Cerebellar nuclear complex (tissue), 1 donor: ENCODE data around the gene CEMIP2.
A peak's percentile ranks its signal among the peaks of the same experiment; 100 is the strongest.
"Not testable (repeated sequence)": the region's sequence is repeated elsewhere in the genome, so short reads cannot be mapped to it uniquely, and the experiment has no call there.

Experiments used
- DNase-seq, 2 experiments: peaks; one replicate each; lab custom pipeline; 2025; lab: John Stamatoyannopoulos, UW

Gene CEMIP2, protein sequence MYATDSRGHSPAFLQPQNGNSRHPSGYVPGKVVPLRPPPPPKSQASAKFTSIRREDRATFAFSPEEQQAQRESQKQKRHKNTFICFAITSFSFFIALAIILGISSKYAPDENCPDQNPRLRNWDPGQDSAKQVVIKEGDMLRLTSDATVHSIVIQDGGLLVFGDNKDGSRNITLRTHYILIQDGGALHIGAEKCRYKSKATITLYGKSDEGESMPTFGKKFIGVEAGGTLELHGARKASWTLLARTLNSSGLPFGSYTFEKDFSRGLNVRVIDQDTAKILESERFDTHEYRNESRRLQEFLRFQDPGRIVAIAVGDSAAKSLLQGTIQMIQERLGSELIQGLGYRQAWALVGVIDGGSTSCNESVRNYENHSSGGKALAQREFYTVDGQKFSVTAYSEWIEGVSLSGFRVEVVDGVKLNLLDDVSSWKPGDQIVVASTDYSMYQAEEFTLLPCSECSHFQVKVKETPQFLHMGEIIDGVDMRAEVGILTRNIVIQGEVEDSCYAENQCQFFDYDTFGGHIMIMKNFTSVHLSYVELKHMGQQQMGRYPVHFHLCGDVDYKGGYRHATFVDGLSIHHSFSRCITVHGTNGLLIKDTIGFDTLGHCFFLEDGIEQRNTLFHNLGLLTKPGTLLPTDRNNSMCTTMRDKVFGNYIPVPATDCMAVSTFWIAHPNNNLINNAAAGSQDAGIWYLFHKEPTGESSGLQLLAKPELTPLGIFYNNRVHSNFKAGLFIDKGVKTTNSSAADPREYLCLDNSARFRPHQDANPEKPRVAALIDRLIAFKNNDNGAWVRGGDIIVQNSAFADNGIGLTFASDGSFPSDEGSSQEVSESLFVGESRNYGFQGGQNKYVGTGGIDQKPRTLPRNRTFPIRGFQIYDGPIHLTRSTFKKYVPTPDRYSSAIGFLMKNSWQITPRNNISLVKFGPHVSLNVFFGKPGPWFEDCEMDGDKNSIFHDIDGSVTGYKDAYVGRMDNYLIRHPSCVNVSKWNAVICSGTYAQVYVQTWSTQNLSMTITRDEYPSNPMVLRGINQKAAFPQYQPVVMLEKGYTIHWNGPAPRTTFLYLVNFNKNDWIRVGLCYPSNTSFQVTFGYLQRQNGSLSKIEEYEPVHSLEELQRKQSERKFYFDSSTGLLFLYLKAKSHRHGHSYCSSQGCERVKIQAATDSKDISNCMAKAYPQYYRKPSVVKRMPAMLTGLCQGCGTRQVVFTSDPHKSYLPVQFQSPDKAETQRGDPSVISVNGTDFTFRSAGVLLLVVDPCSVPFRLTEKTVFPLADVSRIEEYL (N-terminal part only)

DNA sequence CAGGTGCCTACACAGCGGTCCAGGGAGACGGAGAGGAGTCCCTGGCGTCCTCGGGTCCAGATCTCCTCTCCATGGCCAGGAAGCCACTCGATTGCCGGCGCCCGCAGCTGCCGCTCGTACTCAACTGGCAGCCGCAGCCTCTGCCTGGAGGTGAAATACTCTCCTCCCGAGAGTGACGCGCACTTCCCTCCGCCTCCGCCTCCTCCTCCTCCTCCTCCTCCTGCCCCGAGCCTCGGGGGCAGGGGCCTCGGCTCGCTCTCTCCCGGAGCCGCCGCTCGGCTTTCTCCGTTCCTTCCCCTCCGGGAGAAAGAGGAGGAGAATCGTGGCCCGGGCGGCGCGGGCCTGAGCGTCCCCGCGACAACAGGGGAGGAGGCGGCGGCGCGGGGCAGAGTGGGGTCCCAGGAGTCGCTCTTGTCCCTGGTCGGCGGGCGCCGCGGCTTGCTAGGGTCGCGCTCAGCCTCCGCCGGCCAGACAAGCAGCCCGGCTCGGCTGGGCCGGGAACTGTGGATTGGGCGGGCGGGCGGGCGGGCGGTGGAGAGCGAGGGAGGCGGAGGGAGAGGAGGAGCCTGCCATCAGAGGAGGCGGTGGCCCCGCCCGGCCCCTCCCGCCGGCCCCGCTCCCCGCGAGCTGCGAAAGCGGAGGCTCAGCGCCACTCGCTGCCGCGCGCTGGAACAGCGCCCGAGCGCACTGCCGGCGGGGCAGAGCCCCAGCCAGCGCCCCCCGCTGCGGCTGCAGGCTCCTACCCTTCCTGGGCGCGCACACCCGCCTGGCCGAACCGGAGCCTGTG, at the start of gene CEMIP2:
TSS of gene CEMIP2 (minus strand) at position 126 of the 787 bp plus-strand sequence. CDS start 18,140 bp downstream, outside the sequence.
- DNase-seq: peak; percentile 26 to 49

DNA sequence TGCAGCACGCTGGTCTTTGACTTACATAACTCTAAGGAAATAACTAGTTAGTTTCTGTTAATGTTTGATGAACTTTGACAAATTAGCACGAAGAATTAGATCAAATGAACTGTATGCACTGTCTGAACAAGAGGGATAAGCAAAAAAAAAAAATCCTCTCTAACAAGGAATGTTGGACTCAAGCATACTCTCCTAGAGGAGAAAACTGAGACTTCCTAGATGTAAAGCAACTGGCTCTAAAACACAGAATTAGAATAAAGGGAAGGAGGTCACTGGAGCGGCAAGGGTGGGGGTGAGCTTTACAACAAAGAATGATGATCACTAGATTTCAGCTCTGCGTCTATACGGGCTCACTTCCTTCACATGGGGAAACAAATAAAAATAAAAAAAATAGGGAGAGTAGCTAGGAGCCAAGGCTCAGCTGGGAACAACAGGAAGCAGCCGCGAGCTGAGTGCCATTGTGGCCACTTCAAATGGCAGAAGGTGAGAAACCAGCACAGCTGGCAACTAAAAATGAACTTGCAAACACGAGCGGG, 48.7 kb upstream of the CEMIP2 start:
- DNase-seq: no peak

DNA sequence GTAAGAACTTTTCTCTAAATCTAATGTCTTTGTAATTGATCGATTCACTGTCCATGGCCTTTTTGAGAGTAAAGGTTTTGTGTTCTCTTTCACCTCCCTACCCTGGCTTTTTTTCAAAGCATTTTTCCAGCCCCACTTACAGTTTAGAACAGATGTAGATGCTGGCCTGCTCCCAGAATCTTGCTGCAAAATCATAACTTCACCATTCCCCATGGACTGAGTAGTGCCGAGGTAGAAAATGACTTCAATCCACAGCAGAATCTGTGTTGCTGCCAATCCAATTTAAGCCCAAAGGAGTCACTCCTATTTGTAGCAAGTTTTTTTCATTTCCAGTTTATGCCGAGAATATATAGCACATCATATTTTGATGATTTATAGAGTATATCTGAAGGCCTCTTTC, 46.5 kb upstream of the CEMIP2 start:
- DNase-seq: no peak

DNA sequence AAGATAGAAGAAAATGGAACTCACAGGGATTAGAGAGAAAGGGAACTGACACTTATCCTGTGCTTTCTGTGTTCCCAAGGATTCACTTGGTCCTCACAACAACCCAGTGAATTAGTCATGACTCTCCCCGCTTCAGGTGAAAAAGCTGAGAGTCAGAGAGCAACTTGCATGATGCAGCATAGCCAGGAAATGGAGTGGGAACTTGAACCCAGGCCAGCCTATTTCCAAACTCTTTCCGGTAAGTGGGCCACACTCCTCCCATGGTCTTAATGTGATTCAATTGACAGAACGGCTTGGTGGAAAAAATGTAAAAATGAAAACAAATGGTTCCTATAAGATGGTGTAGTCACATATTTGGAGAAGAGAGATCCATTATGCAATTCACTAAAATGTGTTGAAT, 45.9 kb upstream of the CEMIP2 start:
- DNase-seq: no peak

DNA sequence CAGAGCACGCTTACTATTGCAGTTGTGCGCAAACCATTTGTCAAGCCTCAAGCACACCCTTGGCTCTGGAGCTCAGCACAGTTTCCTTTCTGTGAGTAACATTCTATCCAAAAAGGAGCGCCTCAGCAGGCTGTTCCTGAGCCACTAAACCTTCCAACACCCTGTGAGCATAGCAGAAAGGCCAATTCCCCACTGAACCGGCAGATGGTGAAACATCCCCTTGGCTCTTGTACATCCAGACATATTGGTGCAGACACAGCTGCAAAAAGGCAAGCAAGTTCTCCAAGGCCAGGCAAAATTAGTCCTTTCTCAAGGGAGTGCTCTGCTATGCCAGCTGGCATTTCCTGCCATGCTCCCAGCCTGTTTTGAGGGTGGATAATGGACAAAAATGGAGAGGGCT, 44.1 kb upstream of the CEMIP2 start:
- DNase-seq: peak in 1 of 2 experiments; percentile 17

- DNase-seq: no peak
Measured at GRCh38 chr9:71808068-71808467, 39.8 kb upstream of the CEMIP2 start.

DNA sequence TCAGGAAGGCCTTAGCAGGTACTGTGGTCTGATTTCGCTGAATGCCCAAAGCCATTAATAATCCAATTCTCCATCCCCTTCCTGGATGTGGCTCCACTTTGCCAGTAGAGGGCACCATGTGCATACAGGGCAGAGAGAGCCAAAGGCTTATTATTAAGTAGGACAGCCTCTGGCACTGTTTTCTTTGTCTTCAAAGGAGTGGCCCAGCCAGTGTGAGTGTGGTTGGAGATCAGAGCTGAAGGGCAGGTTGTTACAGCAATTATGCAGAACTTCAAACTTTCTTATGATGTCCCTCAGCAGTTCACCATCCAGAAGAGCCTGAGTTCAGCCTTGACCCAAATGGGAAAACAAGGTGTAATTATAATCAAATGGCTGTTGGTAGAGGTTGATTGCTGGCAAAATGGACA, 38.6 kb upstream of the CEMIP2 start:
- no peak for DNase-seq

DNA sequence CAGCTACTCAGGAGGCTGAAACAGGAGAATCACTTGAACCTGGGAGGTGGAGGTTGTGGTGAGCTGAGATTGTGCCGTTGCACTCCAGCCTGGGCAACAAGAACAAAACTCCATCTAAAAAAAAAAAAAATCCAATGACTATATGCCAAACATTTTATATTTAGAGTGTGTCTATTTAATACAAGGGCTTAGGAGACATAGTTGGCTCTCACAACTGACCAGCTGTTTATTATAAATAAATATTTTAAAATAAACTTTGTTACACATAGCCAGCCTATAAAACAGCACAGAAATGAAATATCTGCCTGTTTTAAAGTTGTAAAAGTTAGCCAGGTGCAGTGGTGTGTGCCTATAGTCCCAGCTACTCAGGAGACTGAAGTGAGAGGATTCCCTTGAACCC, 36.8 kb upstream of the CEMIP2 start:
- DNase-seq: not testable (repeated sequence)

- no peak for DNase-seq
Measured at GRCh38 chr9:71801826-71802225, 33.5 kb upstream of the CEMIP2 start.

GRCh38 chr9:71797266-71797665, 29.0 kb upstream of the CEMIP2 start:
- DNase-seq: no peak

DNA sequence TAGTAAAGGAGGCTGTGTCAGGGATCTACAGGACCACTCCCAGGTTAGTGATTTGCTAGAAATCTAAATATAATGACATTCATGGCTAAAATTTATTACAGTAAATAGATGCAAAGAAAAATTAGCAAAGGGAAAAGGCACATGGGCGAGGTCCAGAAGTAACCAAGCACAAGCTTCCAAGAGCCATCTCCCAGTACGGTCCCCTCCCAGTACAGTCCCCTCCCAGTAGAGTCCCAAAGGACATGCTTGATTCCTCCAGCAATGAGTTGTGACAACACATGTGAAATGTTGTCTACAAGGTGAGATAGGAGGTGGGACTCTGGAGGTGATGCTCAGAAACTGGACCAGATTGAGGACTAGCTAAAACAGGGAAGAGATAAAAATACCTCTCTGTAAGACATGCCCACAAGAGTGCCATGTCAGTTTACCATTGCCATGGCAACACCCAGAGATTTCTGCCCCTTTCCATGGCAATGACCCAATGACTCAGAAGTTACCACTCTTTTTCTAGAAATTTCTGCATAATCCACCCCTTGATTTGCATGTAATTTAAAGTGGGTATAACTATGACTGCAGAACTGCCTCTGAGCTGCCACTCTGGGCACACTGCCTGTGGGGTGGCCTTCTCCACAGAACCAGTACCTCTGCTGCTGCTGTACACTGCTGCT, 27.9 kb upstream of the CEMIP2 start:
- DNase-seq: no peak

DNA sequence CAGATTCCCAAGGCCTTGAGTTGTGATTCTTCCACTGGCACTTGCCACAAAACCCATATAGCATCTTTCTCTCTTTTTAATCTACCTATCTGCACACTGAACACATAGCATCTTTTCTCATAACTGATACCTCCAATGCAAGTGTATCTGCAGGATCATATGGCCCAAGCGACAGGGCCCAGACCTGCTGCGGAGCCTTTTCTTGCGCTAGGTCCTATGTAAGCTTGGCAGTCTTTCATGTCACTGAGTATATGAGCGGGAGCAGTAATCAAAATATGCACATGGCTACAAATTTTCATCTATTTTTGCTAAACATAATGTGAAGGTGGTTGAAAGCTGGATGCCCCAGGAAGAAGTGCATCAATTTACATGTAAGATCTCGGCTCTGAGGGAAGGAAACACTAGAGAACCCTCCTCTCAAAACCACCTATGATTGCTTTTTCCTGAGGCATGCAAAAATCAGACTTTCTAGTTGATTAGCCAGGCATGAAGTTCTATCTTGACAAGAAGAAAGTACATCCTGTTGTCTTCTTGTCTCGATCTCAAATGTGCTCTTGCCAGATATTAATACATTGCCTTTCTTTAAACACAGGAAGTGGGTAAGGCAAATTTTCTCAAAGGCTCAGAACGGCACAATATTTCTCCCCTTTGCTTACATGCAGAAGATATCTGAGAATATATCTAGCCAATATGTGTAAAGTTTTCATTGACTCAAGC, 26.9 kb upstream of the CEMIP2 start:
- no peak for DNase-seq

DNA sequence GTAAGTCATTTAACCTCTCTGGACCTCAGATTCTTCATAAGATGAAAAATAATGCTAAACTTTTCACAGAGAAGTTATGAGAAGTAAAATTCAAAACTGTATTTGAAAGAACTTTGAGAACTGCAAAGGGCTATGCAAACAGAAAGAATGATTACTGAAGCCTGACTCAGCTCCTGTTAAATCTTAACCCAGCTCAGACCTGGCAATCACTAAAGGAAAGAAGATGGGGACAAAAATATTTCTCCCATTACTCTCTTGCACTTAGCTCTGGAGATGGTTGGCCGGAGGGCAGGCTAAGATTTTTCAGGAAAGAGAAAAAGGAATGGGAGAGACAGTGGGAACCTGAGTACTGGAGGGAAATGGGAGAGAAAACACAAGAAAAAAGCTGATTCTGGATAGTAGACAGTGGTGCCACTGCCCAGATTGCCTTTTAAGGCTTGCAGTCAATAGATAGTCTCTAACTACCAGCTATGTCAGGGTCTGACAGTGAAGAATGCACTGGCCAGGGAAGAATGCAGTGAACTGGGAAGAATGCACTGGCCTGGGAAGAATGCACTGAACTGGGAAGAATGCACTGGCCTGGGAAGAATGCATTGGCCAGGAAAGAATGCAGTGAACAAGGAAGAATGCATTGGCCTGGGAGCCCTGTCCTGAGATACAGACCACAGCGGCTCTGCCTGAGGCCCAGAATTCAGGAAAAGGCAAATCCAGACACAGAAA, 25.2 kb upstream of the CEMIP2 start:
- no peak for DNase-seq

- no peak for DNase-seq
Measured at GRCh38 chr9:71791875-71792274, 23.6 kb upstream of the CEMIP2 start.

- no peak for DNase-seq
Measured at GRCh38 chr9:71790296-71790695, 22.0 kb upstream of the CEMIP2 start.

- no peak for DNase-seq
Measured at GRCh38 chr9:71783120-71783523, 14.8 kb upstream of the CEMIP2 start.

GRCh38 chr9:71781391-71781790, 13.1 kb upstream of the CEMIP2 start:
- DNase-seq: no peak

DNA sequence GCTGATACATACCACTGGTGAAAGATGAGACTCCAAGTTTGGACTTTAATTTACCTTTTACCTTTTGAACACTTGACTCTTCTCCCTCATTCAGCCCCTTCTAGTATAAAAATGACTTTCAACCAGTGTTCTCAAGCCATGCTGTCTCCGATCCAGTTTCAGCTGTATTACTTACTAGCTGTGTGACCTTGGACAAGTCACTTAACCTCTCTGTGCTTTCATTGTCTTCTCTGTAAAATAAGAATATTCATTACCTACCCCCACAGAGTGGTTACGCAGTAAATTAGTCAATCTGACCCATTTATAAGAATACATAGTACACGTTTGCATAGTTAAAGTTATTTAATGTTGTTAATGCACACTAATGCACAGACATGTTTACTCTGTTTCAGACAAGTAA, 12.6 kb upstream of the CEMIP2 start:
- no peak for DNase-seq

DNA sequence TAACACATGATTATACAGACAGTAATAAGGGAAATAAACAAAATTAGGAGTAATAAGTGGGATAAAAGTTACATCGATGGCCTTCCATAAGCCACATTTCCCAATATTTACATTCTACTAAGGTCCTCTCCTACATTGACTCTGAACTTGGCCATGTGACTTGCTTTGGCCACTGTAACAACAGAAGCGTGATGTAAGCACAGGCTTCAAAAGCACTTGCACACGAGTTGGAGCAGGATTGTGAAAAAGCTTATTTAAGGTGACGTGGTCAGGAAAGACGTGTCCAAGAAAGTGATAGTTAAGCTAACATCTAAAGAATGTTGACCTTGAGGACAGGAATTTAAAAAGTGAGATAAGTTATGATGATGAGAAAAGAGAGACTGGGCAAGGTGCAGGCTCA, 9.8 kb upstream of the CEMIP2 start:
- no peak for DNase-seq
